SH-SY5Y (cell line): Measurements from ENCODE around the gene E2F1.

ENCODE experiments used
- GATA2 ChIP-seq: IDR thresholded peaks from 2 replicates; pipeline ENCODE4 v1.6.1; 2011; ENCODE audit warnings: mild to moderate bottlenecking, low read depth, low read length
- GATA3 ChIP-seq: IDR thresholded peaks from 2 replicates; pipeline ENCODE4 v1.6.1; 2011; ENCODE audit warnings: low read depth, mild to moderate bottlenecking, low read length, moderate library complexity

GRCh38 chr20:33677991-33678702, 8.0 kb downstream of the E2F1 start:
- no peak for TF ChIP-seq GATA3
- no peak for TF ChIP-seq GATA2
